Brain microvascular endothelial cell (primary cell): ENCODE measurements around the gene QSOX2.

Experiments used
- DNase-seq: peaks from one replicate; pipeline ENCODE4 v3.0.0-alpha.2; 2020
- H3K27ac ChIP-seq: fragments of 250-450 bp; sonication (Bioruptor Pico); 2 replicates; pipeline ENCODE4 v1.5.1; 2020; ENCODE audit warnings: mild to moderate bottlenecking, moderate library complexity
- H3K27me3 ChIP-seq: fragments of 250-450 bp; sonication (Bioruptor Pico); replicated peaks from 2 replicates; pipeline ENCODE4 v1.5.1; 2020; ENCODE audit warnings: mild to moderate bottlenecking
- H3K36me3 ChIP-seq: fragments of 250-450 bp; sonication (Bioruptor Pico); replicated peaks from 2 replicates; pipeline ENCODE4 v1.5.1; 2020; ENCODE audit warnings: mild to moderate bottlenecking
- H3K4me3 ChIP-seq: 2 replicates; pipeline ENCODE4 v1.5.1; 2011; ENCODE audit warnings: low read depth, mild to moderate bottlenecking, control low read depth, low read length, moderate library complexity
- in situ Hi-C: cut with HindIII; loops from 2 replicates; pipeline ENCODE4 v1.10.0; 2017; ENCODE audit warnings: low sequenced_read_pairs, low pct_ligation_motif_present
- TF ChIP-seq, protein P1 (sequence below): IDR thresholded peaks from 2 replicates; pipeline ENCODE4 v1.5.1; 2011; ENCODE audit warnings: low read depth, mild to moderate bottlenecking, moderate library complexity, low read length, control low read depth, inconsistent platforms; ENCODE audit errors: missing control alignments

The QSOX2 gene

DNA sequence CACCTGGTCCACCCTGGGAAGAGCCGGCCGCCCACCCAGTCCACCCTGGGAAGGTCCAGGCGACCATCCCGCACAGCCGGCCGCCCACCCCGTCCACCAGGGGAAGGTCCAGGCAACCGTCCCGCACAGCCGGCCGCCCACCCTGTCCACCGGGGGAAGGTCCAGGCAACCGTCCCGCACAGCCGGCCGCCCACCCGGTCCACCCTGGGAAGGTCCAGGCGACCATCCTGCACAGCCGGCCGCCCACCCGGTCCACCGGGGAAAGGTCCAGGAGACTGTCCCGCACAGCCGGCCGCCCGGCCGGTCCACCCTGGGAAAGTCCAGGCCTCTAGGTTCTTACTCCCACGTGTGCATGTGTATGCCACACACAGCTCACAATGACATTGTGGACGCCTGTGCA lies 6.7 kb upstream of the QSOX2 start:
- no peak overlapping the region for H3K27ac ChIP-seq
- peaks cover 6% of the 10 kb centered on the region for H3K27me3 ChIP-seq
- TF ChIP-seq, protein P1, sequence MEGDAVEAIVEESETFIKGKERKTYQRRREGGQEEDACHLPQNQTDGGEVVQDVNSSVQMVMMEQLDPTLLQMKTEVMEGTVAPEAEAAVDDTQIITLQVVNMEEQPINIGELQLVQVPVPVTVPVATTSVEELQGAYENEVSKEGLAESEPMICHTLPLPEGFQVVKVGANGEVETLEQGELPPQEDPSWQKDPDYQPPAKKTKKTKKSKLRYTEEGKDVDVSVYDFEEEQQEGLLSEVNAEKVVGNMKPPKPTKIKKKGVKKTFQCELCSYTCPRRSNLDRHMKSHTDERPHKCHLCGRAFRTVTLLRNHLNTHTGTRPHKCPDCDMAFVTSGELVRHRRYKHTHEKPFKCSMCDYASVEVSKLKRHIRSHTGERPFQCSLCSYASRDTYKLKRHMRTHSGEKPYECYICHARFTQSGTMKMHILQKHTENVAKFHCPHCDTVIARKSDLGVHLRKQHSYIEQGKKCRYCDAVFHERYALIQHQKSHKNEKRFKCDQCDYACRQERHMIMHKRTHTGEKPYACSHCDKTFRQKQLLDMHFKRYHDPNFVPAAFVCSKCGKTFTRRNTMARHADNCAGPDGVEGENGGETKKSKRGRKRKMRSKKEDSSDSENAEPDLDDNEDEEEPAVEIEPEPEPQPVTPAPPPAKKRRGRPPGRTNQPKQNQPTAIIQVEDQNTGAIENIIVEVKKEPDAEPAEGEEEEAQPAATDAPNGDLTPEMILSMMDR, result no peak
- no peak overlapping the region for H3K4me3 ChIP-seq
- H3K36me3 ChIP-seq, result no peaks in the 10 kb centered on the region
- no peak for DNase-seq
- in situ Hi-C loops, result no loop called here

DNA sequence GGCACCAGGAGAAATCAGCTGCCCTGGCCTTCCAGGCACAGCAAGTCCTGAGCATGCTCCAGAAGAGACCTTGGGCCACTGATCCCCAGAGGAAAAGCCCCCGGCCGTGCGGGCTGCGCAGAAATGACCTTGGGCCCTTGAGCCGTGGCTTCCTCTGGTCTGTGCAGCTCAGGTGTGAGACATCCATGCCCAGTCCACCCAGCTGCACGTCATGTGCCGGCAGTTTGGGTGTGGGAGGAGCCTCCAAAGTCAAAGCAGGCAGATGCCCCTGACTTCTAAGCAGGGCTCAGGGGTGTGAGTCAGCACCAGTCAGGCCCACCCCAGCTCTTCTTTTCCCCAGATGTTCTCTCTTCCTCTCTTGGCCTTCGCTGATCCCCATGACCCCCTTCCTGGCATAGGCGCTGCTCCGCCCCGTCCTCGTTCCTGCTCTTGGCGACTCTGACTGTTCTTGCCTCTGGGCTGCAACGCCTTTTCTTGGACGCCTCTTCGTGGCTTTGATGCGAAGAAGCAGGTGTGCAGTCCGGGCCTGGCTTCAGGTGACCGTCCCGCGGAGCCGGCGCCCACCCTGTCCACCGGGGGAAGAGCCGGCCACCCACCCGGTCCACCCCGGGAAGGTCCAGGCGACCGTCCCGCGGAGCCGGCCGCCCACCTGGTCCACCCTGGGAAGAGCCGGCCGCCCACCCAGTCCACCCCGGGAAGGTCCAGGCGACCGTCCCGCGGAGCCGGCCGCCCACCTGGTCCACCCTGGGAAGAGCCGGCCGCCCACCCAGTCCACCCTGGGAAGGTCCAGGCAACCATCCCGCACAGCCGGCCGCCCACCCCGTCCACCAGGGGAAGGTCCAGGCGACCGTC lies 5.9 kb upstream of the QSOX2 start:
- Histone ChIP-seq H3K27me3 (peaks cover 12% of the 10 kb centered on the region), H3K36me3 (no peaks in the 10 kb centered on the region), H3K27ac (no peak overlapping the region), H3K4me3 (no peak overlapping the region)
- TF ChIP-seq, protein P1, result no peak
- in situ Hi-C loops, result no loop called here
- DNase-seq, result no peak

DNA sequence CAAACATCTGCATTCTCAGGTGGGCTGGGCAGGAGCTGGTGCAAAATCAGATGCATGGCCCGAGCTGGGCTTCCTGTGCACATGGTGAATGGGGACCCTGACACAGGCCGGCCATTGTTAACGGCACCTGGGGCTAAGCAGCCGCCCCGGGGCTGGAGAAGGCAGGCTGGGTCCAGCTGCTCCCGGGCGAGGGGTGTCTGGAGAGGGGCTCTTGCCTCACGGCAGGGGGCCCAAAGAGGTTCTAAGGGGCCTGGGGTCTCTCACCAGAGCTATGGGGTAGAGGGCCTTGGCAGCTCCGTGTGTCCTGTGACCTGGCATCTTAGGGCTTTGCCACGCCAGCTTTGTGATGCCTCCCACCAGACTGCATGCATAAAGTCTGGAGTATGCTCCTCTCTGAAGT lies 5.1 kb upstream of the QSOX2 start:
- in situ Hi-C loops, result no loop called here
- Histone ChIP-seq H3K27ac (no peak overlapping the region), H3K27me3 (peaks cover 12% of the 10 kb centered on the region), H3K4me3 (no peak overlapping the region), H3K36me3 (no peaks in the 10 kb centered on the region)
- no peak for DNase-seq
- TF ChIP-seq, protein P1, result no peak

DNA sequence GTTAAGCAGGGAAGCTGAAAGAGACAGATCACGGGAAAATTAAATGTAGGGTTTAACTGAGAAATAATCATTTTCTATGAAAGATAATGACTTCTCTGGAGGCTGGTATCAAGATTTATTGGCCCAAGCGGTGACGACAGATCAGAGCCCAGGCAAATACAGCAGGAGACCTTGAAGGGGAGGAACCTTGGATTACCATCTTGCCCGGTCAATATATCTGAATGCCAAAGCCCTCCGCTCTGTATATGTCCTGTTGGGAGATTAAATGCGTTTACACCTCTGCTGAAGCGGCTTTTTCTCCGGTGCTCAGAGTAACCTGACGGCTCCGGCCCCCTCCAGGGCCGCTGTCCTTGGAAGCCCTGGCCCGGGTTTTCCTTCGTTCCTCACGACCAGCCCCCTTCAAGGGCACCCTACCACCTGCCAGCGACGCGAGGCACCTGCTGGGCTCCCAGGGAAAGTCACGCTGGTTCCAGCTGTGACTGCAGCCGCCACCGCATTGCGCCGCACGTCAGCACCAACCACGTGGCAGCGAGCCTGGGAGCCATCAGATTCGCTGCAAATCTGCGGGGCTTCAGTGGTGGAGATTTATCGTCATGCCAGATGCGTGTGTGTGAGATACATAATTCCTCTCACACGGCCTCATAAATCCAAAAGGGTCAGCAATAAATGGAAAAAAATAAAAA lies 4.4 kb upstream of the QSOX2 start:
- no peak for DNase-seq
- Histone ChIP-seq H3K27ac (no peak overlapping the region), H3K4me3 (no peak overlapping the region), H3K27me3 (peaks cover 12% of the 10 kb centered on the region), H3K36me3 (no peaks in the 10 kb centered on the region)
- in situ Hi-C loops, result no loop called here
- TF ChIP-seq, protein P1, result no peak

DNA sequence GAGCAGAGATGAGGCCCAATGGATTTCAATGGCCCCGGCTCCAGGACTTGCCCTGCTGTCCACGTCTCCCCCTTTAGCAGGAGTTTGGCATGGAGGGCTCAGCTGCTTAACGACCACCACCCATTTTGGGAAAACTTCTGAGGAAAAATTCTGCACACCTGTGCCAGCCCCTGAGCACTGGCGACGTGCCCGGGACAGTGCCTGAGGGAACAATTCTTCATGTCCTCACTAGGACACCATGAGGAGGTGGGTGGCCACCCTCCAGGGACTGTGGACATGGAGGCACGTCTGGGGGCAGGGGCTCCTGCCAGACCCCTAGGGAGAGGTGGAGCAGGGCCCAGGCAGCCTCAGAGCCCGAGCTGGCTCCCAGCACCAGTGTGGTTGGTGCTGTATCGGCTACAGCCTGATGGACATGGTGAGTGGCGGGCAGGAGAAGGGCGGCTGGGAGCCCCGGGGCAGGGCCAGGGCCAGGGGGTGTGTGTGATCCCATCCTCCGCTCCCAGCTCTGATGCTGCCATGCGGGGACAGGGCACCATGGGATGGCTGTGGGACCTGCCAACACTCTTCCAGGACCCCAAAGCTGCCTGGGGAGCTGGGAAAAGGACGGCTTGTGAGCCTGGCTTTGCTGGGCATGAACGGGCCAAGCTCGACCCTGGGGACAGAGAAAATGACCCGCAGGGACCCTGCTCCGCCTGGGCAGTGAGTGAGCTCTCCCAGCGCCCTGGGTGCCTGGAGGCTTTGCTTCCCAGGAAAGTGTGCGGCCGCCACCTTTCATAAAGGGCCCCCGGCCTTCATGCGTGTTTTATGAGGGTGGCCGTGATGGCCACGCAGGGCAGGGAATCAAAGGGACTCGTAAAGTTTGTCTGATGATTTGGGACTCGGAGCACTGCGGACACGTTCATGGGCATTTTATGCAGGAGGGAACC lies 3.6 kb upstream of the QSOX2 start:
- TF ChIP-seq, protein P1, result no peak
- peaks cover 12% of the 10 kb centered on the region for H3K27me3 ChIP-seq
- no peak overlapping the region for H3K4me3 ChIP-seq
- no peak overlapping the region for H3K27ac ChIP-seq
- in situ Hi-C loops, result no loop called here
- H3K36me3 ChIP-seq, result no peaks in the 10 kb centered on the region
- no peak for DNase-seq
